Colonic mucosa (tissue), 4 donors: ENCODE results near the gene OR10A3. TPM values are rescaled to one million over a fixed set of nuclear protein-coding genes. Genes with fewer than 3 reads are reported as not detected.

Experiments used
- DNase-seq: peaks from one replicate; pipeline ENCODE4 v3.0.0-alpha.2; 2020
- H3K27ac ChIP-seq: fragments of 200-600 bp; one replicate; pipeline ENCODE4 v1.8.0; 2021
- H3K27me3 ChIP-seq: fragments of 200-600 bp; one replicate; pipeline ENCODE4 v1.8.0; 2021
- H3K36me3 ChIP-seq: fragments of 200-600 bp; one replicate; pipeline ENCODE4 v1.8.0; 2021
- H3K4me1 ChIP-seq: fragments of 200-600 bp; one replicate; pipeline ENCODE4 v1.8.0; 2021; ENCODE audit warnings: mild to moderate bottlenecking
- H3K4me3 ChIP-seq: fragments of 200-600 bp; one replicate; pipeline ENCODE4 v1.8.0; 2021
- H3K9ac ChIP-seq, 2 donors: one replicate each; pipeline ENCODE4 v1.7.0; 2013; ENCODE audit warnings: control low read depth in 2 of 2, low read depth in 2 of 2, low read length in 2 of 2
- H3K9me3 ChIP-seq: fragments of 200-600 bp; one replicate; pipeline ENCODE4 v1.8.0; 2021
- intact Hi-C: fragments of 100-400 bp; cut with DNase I; formaldehyde crosslinking; loops from one replicate; pipeline ENCODE4 v1.14.1; 2022
- total RNA-seq, 2 donors: library from RNA; stranded (reverse); fragmentation: NEBNext Ultra II Directional in 1 of 2; extraction: Animal tissue kit (Norgen Biotek cat#: 25700) in 1 of 2; gene quantifications; one replicate each; pipeline ENCODE4 v1.2.1, GENCODE V29; 2021
- TF ChIP-seq, protein P1 (sequence below): fragments of 200-600 bp; IDR thresholded peaks from one replicate; pipeline ENCODE4 v1.8.0; 2022; ENCODE audit warnings: antibody characterized with exemption, mild to moderate bottlenecking
- donor health status: healthy.
- donor health status: DM: no; HTN: no; CAD: no.
- donor health status: DM: no; HTN: no; CAD: no.

OR10A3 gene
- total RNA-seq, 2 donors from 2014 or later: not detected

DNA sequence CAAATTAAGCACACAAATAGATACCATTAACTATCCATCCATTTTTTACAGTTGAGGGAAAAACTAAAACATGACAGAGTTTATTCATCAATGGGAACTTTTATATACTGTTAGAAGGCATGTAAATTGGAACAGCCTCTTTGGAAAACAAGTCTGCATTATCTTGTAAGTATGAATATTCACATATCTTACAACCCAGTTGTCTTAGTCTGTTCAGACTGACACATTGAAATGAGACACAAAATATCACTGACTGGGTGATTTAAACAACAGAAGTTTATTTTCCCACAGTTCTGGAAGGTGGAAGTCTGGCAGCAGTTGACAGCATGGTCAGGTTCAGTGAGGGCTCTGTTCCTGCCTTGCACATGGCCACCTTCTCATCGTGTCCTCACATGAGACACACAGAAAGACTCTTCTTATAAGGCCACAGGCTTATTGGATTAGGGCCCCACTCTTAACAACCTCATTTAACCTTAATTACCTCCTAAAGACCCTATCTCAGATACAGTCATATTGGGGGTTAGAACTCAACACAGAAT is 40.2 kb upstream of the OR10A3 start:
- Histone ChIP-seq H3K9me3 (no peaks in the 10 kb centered on the region), H3K9ac (no peak overlapping the region), H3K27ac (no peak overlapping the region), H3K4me3 (no peak overlapping the region), H3K36me3 (no peaks in the 10 kb centered on the region), H3K27me3 (no peaks in the 10 kb centered on the region), H3K4me1 (peaks cover 2% of the 10 kb centered on the region)
- no peak for DNase-seq
- intact Hi-C loops: no loop called here
- TF ChIP-seq, protein P1, sequence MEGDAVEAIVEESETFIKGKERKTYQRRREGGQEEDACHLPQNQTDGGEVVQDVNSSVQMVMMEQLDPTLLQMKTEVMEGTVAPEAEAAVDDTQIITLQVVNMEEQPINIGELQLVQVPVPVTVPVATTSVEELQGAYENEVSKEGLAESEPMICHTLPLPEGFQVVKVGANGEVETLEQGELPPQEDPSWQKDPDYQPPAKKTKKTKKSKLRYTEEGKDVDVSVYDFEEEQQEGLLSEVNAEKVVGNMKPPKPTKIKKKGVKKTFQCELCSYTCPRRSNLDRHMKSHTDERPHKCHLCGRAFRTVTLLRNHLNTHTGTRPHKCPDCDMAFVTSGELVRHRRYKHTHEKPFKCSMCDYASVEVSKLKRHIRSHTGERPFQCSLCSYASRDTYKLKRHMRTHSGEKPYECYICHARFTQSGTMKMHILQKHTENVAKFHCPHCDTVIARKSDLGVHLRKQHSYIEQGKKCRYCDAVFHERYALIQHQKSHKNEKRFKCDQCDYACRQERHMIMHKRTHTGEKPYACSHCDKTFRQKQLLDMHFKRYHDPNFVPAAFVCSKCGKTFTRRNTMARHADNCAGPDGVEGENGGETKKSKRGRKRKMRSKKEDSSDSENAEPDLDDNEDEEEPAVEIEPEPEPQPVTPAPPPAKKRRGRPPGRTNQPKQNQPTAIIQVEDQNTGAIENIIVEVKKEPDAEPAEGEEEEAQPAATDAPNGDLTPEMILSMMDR: no peak

DNA sequence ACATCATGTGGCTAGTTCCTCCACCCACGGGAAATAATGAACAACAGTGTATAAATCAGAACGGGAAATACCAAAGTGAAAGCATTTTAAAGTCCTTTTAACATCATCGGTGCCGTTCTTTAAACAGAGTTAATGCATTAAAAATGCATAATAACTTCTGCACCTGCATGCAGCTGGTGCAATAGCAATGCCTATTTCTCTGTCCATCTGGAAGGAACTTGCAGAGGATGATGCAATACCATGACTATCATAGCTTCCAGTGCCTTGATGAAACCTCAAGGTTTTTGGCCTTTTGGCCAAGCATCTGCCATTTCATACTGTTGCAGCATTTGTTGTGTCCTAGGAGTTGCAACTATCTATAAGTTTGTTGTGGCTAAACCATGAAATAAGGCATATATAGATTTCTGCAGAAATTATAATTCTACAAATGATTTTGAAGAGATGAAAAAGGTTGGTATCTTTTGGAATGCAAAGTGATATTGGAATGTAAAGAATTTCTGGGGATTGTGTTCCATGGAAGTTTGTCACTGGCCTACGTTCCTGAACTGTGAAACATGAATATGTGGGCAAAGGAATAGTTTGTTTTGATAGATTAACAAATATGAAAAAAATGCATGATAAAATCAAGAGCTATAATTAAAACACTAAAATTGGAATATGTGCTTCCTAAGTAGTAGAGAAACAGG is 35.9 kb upstream of the OR10A3 start:
- Histone ChIP-seq H3K9ac (no peak overlapping the region), H3K4me1 (no peaks in the 10 kb centered on the region), H3K27me3 (no peaks in the 10 kb centered on the region), H3K9me3 (no peaks in the 10 kb centered on the region), H3K4me3 (no peak overlapping the region), H3K27ac (no peak overlapping the region), H3K36me3 (no peaks in the 10 kb centered on the region)
- DNase-seq: no peak
- TF ChIP-seq, protein P1: no peak
- intact Hi-C loops: no loop called here

DNA sequence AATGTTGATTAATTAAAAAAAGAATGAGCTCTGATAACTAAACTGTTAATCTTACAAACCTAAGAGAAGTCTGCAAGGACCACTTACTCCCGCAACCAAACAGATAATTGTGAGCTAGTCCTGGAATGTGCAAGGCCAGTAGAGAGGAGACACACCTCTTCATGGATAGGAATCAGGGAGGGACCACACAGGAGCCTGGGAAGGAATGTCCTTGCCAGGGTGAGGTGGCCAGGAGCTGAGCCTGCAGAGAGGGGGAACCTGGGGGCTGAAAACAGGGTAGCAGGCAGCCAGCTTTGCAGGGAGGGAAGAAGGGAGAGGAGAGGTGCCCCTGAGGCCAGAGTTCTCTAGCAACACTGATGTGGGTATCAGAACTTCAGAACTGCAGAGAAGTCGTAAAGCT is 33.2 kb upstream of the OR10A3 start:
- Histone ChIP-seq H3K36me3 (no peaks in the 10 kb centered on the region), H3K9ac (no peak overlapping the region), H3K27me3 (no peaks in the 10 kb centered on the region), H3K4me3 (no peak overlapping the region), H3K4me1 (no peaks in the 10 kb centered on the region), H3K9me3 (no peaks in the 10 kb centered on the region), H3K27ac (no peak overlapping the region)
- intact Hi-C loops: no loop called here
- DNase-seq: no peak
- TF ChIP-seq, protein P1: no peak

DNA sequence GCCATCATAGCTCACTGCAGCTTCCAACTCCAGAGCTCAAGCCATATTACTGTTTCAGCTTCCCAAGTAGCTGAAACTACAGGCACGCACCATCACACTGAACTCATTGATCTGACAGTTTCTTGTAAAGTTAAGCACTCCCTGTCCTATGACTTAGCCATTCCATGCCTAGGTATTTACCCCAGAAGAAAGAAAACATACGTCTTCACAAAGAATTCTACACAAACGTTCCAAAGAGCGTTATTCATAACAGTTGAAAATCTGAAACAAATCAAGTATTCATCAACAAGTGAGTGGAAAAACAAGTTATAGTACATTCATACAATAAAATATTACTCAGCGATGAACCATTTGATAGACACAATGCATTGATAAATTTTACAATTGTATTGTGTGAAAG is 31.5 kb upstream of the OR10A3 start:
- TF ChIP-seq, protein P1: no peak
- no peak for DNase-seq

DNA sequence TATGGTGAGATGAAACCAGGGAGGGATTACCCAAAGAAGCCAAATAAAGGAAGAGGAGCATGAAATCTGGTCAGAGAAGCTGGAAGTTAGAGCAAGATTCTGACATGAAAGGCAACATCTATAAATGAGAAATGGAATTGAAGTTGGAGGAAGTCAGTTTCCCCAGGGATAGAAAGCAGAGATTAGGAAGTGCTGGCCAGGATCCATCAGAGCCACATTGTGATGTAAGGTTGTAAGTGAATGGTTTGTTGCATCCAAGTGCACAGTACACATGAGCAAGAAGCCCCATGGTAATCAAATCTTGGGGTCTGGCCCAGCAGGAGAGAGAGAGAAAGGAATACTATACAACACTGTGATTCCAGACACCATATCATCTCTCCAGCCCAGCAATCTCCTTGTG is 30.3 kb upstream of the OR10A3 start:
- Histone ChIP-seq H3K9me3 (no peaks in the 10 kb centered on the region), H3K4me3 (no peak overlapping the region), H3K27ac (no peak overlapping the region), H3K36me3 (no peaks in the 10 kb centered on the region), H3K9ac (no peak overlapping the region), H3K27me3 (no peaks in the 10 kb centered on the region), H3K4me1 (no peaks in the 10 kb centered on the region)
- intact Hi-C loops: no loop called here
- TF ChIP-seq, protein P1: no peak
- no peak for DNase-seq

More for the DNA sequence above, 31.5 kb upstream of the OR10A3 start:
- H3K27me3 ChIP-seq: no peaks in the 10 kb centered on the region
- no peaks in the 10 kb centered on the region for H3K36me3 ChIP-seq
- no peak overlapping the region for H3K9ac ChIP-seq
- intact Hi-C loops: no loop called here
- no peak overlapping the region for H3K4me3 ChIP-seq
- H3K27ac ChIP-seq: no peak overlapping the region
- no peaks in the 10 kb centered on the region for H3K9me3 ChIP-seq
- H3K4me1 ChIP-seq: no peaks in the 10 kb centered on the region
